ENCODE results near the gene AFF3.

AFF3 gene

DNA sequence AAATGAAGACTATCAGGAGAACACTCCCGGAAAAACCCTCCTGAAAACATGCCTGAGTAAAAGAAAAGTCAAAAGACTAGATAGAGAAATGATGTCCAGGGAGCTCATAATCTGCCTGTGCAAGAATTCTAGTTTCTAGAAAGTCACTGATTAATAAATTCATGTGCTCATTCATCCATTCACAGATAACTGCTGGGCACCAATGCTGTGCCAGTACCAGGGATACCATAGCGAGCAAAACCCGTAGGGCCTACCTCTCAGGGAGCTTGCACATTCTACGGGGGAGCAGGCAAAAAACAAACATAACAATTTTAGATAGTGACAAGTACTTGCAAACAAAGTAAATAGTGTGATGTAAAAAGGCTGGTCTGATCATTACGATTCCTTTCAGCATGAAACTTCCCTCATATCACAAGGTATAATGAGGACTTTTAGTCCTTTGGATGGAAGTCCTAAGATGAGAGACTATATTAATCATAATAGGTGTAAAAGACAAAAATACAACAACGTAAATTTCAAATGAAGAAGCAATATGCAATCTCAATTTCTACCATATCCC, 289.9 kb downstream of the AFF3 start:
- no peaks in the 10 kb centered on the region for H3K36me3 ChIP-seq (ENCODE audit: control insufficient read depth, low read depth, low read length)
- no peak overlapping the region for H3K9ac ChIP-seq (ENCODE audit: low read length)
- no peak overlapping the region for H3K4me3 ChIP-seq (ENCODE audit: low read length)
- H3K27ac ChIP-seq (ENCODE audit: low read length), result no peak overlapping the region
- no peaks in the 10 kb centered on the region for H3K4me1 ChIP-seq (ENCODE audit: control insufficient read depth, low read depth, low read length)
- no peaks in the 10 kb centered on the region for H3K27me3 ChIP-seq (ENCODE audit: control insufficient read depth, insufficient read depth, low read length)
- H3K9me3 ChIP-seq (ENCODE audit: control insufficient read depth, low read depth, low read length), result no peaks in the 10 kb centered on the region

DNA sequence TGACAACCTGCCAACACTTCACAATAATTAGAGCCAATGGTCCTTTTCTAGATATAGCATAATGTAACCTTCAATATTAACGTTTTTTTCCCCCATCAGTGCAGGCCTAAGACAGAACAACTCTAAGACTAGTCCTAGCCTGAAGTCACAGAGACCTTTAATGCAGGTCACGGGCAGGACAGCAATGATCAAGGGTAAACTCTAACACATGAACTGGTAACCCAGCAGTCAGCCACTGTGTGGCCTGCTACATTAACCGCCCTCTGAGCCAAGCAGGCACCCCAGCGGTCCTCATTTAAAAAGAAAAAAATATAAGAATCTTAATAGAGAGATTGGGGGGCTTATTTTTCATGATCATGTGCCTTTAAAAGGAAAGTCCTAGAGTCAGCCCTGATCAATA, 290.6 kb downstream of the AFF3 start:
- Histone ChIP-seq H3K9me3 (ENCODE audit: control insufficient read depth, low read depth, low read length) (no peaks in the 10 kb centered on the region), H3K36me3 (ENCODE audit: control insufficient read depth, low read depth, low read length) (no peaks in the 10 kb centered on the region), H3K9ac (ENCODE audit: low read length) (no peak overlapping the region), H3K4me1 (ENCODE audit: control insufficient read depth, low read depth, low read length) (no peaks in the 10 kb centered on the region), H3K4me3 (ENCODE audit: low read length) (no peak overlapping the region), H3K27me3 (ENCODE audit: control insufficient read depth, insufficient read depth, low read length) (no peaks in the 10 kb centered on the region), H3K27ac (ENCODE audit: low read length) (no peak overlapping the region)

- Histone ChIP-seq H3K27me3 (ENCODE audit: control insufficient read depth, insufficient read depth, low read length) (no peaks in the 10 kb centered on the region), H3K4me3 (ENCODE audit: low read length) (no peak overlapping the region), H3K9me3 (ENCODE audit: control insufficient read depth, low read depth, low read length) (no peaks in the 10 kb centered on the region), H3K36me3 (ENCODE audit: control insufficient read depth, low read depth, low read length) (no peaks in the 10 kb centered on the region), H3K4me1 (ENCODE audit: control insufficient read depth, low read depth, low read length) (no peaks in the 10 kb centered on the region), H3K9ac (ENCODE audit: low read length) (no peak overlapping the region), H3K27ac (ENCODE audit: low read length) (no peak overlapping the region)
Measured at GRCh38 chr2:99851089-99851488, 291.3 kb downstream of the AFF3 start.

- Histone ChIP-seq H3K9ac (ENCODE audit: low read length) (no peak overlapping the region), H3K4me3 (ENCODE audit: low read length) (no peak overlapping the region), H3K36me3 (ENCODE audit: control insufficient read depth, low read depth, low read length) (no peaks in the 10 kb centered on the region)
Measured at GRCh38 chr2:99850084-99850710, 292.2 kb downstream of the AFF3 start.

DNA sequence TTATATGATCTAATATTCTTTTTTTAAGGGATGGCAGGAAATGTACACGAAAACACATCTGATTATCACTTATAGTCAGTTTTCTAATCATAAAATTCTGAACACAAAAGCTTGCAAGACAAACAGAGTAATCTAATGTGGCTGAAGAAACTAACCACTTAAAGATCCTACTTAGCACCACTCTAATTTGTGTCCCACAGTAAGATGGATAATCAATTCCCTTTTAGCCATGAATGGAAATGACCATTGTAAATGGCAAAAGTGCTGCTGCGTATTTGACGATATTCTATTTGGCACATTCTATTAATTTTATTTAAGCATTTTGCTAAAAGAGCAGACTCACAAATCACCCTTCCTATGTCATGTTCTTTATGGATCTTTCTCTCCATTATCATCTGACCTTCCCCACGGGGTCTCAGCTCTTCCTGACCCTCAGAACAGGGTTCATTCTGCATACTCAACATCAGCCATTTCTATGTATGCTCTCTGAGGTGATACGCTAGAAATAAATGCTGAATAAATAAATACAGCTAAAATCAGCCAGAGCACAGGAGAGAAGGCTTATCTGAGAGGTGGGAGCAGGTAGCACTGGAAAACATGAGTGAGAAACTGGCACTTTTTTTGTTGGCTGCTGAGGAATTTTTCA, 295.8 kb downstream of the AFF3 start:
- no peak overlapping the region for H3K27ac ChIP-seq (ENCODE audit: low read length)
- no peaks in the 10 kb centered on the region for H3K27me3 ChIP-seq (ENCODE audit: control insufficient read depth, insufficient read depth, low read length)
- no peaks in the 10 kb centered on the region for H3K9me3 ChIP-seq (ENCODE audit: control insufficient read depth, low read depth, low read length)
- no peaks in the 10 kb centered on the region for H3K4me1 ChIP-seq (ENCODE audit: control insufficient read depth, low read depth, low read length)
- no peak overlapping the region for H3K9ac ChIP-seq (ENCODE audit: low read length)
- no peaks in the 10 kb centered on the region for H3K36me3 ChIP-seq (ENCODE audit: control insufficient read depth, low read depth, low read length)
- no peak overlapping the region for H3K4me3 ChIP-seq (ENCODE audit: low read length)

More at GRCh38 chr2:99850084-99850710, 292.2 kb downstream of the AFF3 start:
- no peaks in the 10 kb centered on the region for H3K9me3 ChIP-seq (ENCODE audit: control insufficient read depth, low read depth, low read length)
- H3K27ac ChIP-seq (ENCODE audit: low read length), result no peak overlapping the region
- no peaks in the 10 kb centered on the region for H3K4me1 ChIP-seq (ENCODE audit: control insufficient read depth, low read depth, low read length)
- H3K27me3 ChIP-seq (ENCODE audit: control insufficient read depth, insufficient read depth, low read length), result no peaks in the 10 kb centered on the region

- Histone ChIP-seq H3K4me1 (ENCODE audit: control insufficient read depth, low read depth, low read length) (no peaks in the 10 kb centered on the region), H3K27ac (ENCODE audit: low read length) (no peak overlapping the region), H3K27me3 (ENCODE audit: control insufficient read depth, insufficient read depth, low read length) (no peaks in the 10 kb centered on the region), H3K9me3 (ENCODE audit: control insufficient read depth, low read depth, low read length) (no peaks in the 10 kb centered on the region), H3K4me3 (ENCODE audit: low read length) (no peak overlapping the region), H3K9ac (ENCODE audit: low read length) (no peak overlapping the region), H3K36me3 (ENCODE audit: control insufficient read depth, low read depth, low read length) (no peaks in the 10 kb centered on the region)
Measured at GRCh38 chr2:99845296-99845695, 297.1 kb downstream of the AFF3 start.

- no peak overlapping the region for H3K4me3 ChIP-seq (ENCODE audit: low read length)
- no peak overlapping the region for H3K9ac ChIP-seq (ENCODE audit: low read length)
- no peaks in the 10 kb centered on the region for H3K9me3 ChIP-seq (ENCODE audit: control insufficient read depth, low read depth, low read length)
- H3K27me3 ChIP-seq (ENCODE audit: control insufficient read depth, insufficient read depth, low read length), result no peaks in the 10 kb centered on the region
- H3K27ac ChIP-seq (ENCODE audit: low read length), result no peak overlapping the region
- no peaks in the 10 kb centered on the region for H3K36me3 ChIP-seq (ENCODE audit: control insufficient read depth, low read depth, low read length)
- H3K4me1 ChIP-seq (ENCODE audit: control insufficient read depth, low read depth, low read length), result no peaks in the 10 kb centered on the region
Measured at GRCh38 chr2:99842451-99842850, 299.9 kb downstream of the AFF3 start.

DNA sequence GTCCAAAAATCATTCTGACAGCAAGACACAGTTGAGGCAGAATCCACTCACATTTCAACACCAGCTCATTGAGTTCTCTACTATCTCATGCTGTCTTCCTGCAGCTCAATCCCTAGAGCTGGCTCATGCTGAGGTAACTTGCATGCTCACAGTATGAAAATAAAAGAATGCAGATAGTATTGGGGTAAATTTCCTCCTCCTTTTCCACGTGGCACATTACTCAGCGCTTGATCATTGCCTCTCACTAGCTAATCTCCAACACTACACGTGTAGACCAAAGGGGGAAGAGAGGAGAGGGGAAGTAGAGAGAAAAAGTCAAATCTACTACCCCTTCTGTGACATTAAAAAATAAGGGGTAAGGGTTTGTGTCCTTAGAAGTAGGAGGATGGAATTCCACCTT, 300.6 kb downstream of the AFF3 start:
- no peak overlapping the region for H3K9ac ChIP-seq (ENCODE audit: low read length)
- no peaks in the 10 kb centered on the region for H3K9me3 ChIP-seq (ENCODE audit: control insufficient read depth, low read depth, low read length)

DNA sequence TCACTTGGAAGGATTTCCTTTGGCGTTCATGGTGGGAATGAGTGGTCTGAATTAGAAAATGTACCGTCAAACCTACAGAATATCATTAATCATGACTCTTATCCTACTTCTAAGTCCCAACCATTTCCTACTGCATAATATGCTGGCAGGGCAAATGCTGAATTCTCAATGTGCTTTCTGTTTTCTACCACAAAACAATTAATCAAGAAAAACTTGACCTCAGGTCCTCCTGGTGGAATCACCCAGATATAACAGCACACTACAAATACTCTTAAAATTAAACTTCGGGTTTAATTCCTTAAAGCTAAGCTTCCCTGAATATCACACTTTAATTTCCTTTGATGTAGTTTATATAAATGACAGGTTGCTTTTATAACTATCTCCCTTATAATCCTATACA, 301.6 kb downstream of the AFF3 start:
- no peaks in the 10 kb centered on the region for H3K4me1 ChIP-seq (ENCODE audit: control insufficient read depth, low read depth, low read length)
- no peak overlapping the region for H3K9ac ChIP-seq (ENCODE audit: low read length)
- H3K9me3 ChIP-seq (ENCODE audit: control insufficient read depth, low read depth, low read length), result no peaks in the 10 kb centered on the region
- no peak overlapping the region for H3K4me3 ChIP-seq (ENCODE audit: low read length)
- H3K27me3 ChIP-seq (ENCODE audit: control insufficient read depth, insufficient read depth, low read length), result no peaks in the 10 kb centered on the region
- H3K27ac ChIP-seq (ENCODE audit: low read length), result no peak overlapping the region
- H3K36me3 ChIP-seq (ENCODE audit: control insufficient read depth, low read depth, low read length), result no peaks in the 10 kb centered on the region

More for the DNA sequence above, 300.6 kb downstream of the AFF3 start:
- Histone ChIP-seq H3K4me3 (ENCODE audit: low read length) (no peak overlapping the region), H3K4me1 (ENCODE audit: control insufficient read depth, low read depth, low read length) (no peaks in the 10 kb centered on the region), H3K27me3 (ENCODE audit: control insufficient read depth, insufficient read depth, low read length) (no peaks in the 10 kb centered on the region), H3K27ac (ENCODE audit: low read length) (no peak overlapping the region), H3K36me3 (ENCODE audit: control insufficient read depth, low read depth, low read length) (no peaks in the 10 kb centered on the region)

GRCh38 chr2:99836690-99837605, 305.4 kb downstream of the AFF3 start:
- H3K27me3 ChIP-seq (ENCODE audit: control insufficient read depth, insufficient read depth, low read length), result no peaks in the 10 kb centered on the region
- H3K27ac ChIP-seq (ENCODE audit: low read length), result no peak overlapping the region
- no peaks in the 10 kb centered on the region for H3K9me3 ChIP-seq (ENCODE audit: control insufficient read depth, low read depth, low read length)
- H3K9ac ChIP-seq (ENCODE audit: low read length), result no peak overlapping the region
- no peaks in the 10 kb centered on the region for H3K4me1 ChIP-seq (ENCODE audit: control insufficient read depth, low read depth, low read length)
- H3K36me3 ChIP-seq (ENCODE audit: control insufficient read depth, low read depth, low read length), result no peaks in the 10 kb centered on the region
- no peak overlapping the region for H3K4me3 ChIP-seq (ENCODE audit: low read length)

DNA sequence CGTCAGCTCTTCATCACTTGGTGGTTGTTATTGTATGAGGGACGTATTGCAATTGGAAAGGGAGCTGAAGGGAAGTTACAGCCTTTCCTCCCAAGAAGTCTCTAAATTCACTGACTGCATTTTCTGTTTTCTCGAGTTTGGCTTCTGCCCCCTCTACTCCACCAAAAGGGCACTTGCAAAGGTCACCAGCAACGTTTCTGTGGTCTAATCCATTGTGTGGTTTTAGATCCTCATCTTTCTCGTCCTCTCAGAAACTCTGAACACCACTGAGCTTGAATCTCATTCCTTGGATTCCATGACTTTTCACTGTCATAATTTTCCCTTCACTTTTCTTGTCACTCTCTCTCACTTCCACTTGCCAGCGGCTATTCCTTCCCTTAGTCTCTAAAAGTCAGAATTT, 308.0 kb downstream of the AFF3 start:
- no peaks in the 10 kb centered on the region for H3K36me3 ChIP-seq (ENCODE audit: control insufficient read depth, low read depth, low read length)
- H3K9me3 ChIP-seq (ENCODE audit: control insufficient read depth, low read depth, low read length), result no peaks in the 10 kb centered on the region
- H3K9ac ChIP-seq (ENCODE audit: low read length), result no peak overlapping the region
- no peaks in the 10 kb centered on the region for H3K27me3 ChIP-seq (ENCODE audit: control insufficient read depth, insufficient read depth, low read length)
- no peak overlapping the region for H3K4me3 ChIP-seq (ENCODE audit: low read length)
- H3K4me1 ChIP-seq (ENCODE audit: control insufficient read depth, low read depth, low read length), result no peaks in the 10 kb centered on the region
- no peak overlapping the region for H3K27ac ChIP-seq (ENCODE audit: low read length)

Data from iPS-18a (cell line).